Stimulated activated CD8-positive, alpha-beta memory T cell treated with anti-CD3 and anti-CD28 coated beads, Interleukin-7, amount 100 ng/mL, for 24 hours (primary cell): Measurements from ENCODE around the gene STRADB.
"Not testable (repeated sequence)": the region's sequence is repeated elsewhere in the genome, so short reads cannot be mapped to it uniquely, and the experiment has no call there.

Source experiments
- DNase-seq: peaks from one replicate; pipeline ENCODE4 v3.0.0-alpha.2; 2020; ENCODE audit warnings: low read depth

Gene STRADB, protein sequence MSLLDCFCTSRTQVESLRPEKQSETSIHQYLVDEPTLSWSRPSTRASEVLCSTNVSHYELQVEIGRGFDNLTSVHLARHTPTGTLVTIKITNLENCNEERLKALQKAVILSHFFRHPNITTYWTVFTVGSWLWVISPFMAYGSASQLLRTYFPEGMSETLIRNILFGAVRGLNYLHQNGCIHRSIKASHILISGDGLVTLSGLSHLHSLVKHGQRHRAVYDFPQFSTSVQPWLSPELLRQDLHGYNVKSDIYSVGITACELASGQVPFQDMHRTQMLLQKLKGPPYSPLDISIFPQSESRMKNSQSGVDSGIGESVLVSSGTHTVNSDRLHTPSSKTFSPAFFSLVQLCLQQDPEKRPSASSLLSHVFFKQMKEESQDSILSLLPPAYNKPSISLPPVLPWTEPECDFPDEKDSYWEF

DNA sequence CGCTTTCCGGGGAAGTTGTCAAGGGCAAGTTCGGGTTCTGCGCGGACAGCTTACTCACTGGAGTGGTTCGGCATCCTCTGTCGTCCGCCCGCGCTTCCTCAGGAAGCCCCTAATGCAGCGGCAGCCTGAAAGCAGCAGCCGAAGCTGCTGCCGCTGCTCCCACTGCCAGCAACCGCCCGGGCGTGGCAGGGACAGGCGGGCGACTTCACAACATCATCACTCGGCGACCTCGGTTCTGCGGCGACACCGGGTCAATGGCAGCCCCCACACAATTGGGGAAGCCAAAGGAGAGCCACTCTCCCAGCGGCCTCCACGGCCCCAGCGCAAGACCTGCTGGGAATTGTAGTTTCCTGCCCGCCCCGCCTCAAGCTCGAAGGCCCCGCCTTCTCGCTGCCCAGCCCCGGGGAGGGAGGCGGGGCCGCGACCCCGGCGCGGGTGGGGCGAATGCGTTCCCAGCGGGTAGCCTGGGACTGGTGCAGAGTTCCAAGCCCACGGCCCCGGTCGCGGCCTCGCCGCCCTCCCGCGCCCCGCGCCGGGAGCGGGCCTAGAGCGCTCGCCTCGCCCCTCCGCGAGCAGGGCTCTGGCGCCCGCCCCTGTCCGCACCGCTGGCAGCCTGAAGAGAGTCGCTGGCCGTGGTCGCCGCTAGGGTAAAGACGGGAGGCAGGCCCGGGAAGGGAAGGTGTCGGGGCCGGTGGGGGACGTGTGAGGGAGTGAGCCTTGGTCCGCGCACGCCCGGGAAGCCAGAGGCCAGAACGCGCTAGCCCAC lies at the start of gene STRADB, which contains the start of gene TRAK2:
Gene STRADB, plus strand, starts transcription at position 449 of the 766 bp plus-strand sequence. CDS start 3,101 bp downstream, outside the sequence.
Gene TRAK2, minus strand, starts transcription at position 167 of the 766 bp plus-strand sequence. CDS start 30,951 bp downstream, outside the sequence.
- DNase-seq, result peak; percentile 89

DNA sequence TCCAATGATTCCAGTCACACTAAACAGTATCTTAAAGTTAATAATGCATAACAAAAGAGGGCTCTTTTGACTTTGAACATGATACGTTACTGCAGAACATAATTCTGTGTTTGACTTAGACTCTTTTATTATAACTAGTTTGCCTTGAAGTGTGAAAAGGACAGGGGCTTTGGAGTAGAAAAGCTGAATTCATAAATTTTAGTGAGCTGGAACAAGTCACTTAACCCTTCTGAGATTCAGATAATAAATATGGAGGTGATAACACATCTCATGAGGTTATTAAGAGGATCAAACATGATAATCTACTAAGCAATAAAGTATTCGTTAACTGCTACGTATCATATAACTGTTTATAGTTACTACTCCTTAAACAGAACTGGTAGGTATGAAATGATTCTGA lies 49.7 kb upstream of the STRADB start:
- no peak for DNase-seq

DNA sequence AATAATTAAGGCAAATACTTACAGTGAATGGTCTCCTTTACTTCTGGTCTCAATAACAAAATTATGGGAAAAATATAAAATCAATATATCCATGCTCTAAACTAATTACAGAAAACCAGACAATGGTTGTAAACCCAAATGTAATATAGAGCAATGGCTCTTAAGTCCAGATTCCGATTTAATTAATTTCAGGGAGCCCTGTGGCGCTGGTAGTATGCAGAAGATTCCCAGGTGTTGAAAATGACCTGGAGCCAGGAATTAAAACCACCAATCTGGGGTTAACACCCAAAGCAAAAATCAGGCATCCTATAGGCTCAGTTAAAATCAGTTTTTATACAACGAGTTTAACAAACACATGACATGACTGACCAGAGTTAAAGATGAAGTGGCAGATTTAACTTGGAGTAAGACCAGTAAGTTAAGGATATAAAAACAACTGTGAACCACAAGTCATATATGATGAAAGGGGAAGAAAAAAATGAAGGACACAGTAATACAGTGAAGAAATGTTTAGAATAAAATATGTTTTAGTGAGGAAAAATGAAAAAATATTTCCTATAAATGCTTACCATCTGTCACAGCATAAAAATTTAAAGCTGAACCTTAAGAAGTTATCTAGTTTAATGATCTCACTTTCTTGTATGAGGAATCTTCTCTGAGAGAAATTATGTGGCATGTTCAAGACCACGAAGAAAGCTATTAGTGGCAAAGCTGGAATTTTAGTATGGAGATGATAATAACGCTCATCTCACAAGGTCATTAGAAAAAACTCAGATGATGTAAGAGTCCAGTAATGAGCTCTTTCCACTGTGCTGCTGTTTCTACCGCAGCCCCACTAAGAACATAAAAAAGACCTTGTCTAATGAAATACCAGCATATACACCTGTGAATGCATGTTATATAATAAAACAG lies 48.6 kb upstream of the STRADB start:
- DNase-seq, result no peak

DNA sequence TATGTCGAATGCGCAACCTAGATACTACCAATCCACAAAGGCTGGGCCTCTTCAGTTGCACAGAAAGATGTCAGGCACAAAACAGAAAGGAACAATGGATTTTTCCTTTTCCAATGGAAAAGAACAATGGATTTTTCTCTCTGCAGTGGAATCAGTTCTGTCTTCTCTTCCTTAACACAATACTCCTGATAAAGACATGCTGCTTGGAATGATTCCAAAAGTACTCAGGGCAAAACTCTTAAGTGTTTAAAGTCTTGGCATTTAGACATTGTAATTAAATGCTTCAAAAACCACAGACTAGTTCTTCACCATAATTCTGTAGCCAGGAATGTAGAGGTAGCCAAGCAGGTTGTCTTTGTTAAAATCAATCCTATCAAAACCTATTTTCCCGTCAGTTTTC lies 47.7 kb upstream of the STRADB start:
- DNase-seq, result no peak

DNA sequence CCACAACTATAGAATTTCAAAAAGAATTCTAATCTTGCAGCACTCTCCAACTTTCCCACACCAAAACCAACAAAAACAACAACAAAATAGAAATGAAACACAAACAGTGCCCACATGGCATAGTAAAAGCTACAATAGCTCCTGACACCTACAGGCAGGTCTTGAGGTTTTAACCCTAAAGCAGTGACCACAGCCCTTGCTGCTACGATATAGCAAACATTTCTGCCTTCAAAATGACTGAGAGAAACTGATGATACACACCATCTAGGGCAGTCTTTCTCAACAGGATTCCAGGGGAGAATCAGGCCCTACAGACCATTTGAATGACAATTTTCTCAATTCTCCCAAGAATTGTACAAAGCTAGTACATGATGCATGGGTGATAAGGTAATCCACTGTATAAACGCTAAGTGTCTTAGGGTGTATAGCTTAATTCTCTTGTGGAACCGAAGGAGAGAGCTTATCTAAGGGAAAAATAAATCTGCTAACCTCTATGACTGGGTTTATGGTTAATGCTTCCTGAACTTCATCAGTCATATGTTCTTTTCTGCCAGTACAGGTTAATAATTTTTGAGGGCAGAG lies 46.8 kb upstream of the STRADB start:
- no peak for DNase-seq

DNA sequence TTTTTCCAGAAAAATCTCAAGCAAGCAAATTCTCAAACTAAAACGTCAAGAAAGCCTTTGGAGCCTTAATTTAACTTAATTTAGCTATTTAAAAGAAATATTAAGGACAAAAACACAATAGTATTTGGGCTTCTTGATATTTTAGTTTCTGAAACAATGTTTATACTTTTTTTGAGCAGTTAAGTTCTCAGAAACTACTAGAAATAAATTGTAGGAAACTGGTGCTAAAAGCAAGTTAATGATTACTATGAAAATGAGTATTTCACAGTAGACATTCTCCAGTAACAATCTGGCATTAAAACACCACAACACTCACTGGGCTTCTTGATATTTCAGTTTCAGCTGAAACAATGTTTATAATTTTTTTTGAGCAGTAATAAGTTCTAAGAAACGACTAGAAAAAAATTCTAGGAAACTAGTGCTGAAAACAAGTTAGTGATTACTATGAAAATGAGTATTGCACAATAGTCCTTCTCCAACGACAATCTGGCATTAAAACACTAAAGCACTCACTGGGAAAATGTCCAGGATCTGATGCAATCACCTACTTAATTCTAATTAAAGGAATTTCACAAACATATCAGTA lies 45.4 kb upstream of the STRADB start:
- DNase-seq, result no peak

DNA sequence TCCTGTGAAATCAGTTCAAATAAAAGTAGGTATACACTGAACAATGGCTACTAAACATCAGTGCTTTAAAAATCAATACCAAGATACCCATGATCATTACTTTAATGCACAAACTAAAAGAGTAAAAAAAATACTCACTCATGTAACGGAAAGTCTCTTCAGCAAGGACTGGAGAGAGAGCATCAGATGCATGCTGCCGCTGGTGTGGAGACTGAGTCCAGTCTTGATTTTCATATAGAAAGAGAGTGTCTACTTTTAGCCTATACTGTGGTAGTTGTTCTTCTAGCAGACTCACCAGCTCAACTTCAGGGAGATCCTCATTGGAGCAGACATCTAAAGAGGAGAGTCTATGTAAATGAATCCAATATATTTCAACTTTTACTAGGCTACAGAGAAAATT lies 44.3 kb upstream of the STRADB start:
- DNase-seq, result no peak

DNA sequence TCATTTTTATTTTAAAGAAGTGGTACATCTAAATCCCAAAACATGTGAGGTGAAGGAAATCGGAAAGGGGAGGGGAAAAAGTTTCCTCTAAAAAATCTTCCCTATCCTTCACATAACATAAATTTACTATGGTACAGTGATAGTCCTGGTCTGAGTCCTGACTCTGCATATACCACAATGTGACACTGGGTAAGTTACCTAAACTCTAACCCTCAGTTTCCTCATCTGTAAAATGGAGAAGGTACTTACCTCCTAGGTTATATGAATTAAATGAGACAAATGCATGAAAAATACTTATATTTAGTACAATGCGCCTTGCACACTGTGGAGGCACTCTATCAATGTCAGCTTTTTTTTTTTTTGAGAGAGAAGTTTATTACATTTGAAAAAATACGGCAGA lies 42.6 kb upstream of the STRADB start:
- DNase-seq, result no peak

DNA sequence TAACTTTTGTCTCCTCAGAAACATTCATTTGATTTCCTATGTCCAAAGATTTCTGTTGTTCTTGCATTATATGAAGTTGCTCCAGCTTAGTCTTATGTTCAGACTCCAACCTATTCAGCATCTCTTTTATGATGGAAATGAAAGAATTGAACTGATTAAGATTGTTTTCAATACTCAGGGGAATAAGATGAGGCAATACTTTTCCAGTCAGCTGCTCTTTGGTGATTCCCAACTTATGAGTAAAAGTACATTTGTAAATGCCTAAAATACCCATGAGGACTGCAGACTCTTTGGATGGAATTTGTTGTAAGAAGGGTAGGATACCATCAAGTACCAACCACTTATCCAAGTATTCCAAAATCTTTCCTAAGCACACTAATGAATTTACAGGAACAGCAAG lies 40.1 kb upstream of the STRADB start:
- DNase-seq, result no peak

DNA sequence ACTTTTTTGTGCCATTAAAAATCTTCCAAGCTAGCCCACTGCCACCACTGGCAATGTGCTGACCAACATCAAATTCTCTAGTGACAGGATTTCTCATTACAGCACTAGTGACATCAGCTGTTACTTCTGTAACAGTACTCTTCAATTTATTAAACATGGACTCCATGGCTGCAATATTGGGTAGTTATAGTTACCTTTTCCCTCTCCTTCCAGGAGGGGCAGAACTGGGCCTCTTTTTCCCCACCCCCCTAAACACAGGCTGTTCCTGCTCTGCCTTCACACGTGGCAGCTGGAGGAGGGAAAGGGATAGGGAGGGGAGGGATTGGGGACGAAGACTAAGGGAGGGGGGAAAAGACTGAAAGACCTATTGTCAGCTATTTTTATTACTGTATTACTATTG lies 38.4 kb upstream of the STRADB start:
- no peak for DNase-seq

DNA sequence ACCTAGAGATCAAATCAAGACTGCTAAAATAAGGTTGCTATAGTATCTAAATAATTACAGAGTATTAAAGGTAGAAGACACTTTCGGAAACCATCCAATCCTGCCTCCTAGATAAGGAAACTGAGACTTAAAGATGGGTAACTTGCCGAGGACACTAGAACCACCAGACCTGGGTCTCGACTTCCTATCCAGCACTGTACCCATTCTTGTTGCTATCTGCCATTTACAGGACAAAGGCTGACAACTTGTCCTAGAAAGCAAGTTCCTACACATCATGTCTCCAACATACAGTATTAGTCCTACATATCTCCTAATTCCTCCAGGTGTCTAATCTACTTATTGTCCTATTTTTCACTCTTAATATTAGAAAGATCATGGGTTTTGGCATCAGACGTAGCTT lies 38.0 kb upstream of the STRADB start:
- no peak for DNase-seq

DNA sequence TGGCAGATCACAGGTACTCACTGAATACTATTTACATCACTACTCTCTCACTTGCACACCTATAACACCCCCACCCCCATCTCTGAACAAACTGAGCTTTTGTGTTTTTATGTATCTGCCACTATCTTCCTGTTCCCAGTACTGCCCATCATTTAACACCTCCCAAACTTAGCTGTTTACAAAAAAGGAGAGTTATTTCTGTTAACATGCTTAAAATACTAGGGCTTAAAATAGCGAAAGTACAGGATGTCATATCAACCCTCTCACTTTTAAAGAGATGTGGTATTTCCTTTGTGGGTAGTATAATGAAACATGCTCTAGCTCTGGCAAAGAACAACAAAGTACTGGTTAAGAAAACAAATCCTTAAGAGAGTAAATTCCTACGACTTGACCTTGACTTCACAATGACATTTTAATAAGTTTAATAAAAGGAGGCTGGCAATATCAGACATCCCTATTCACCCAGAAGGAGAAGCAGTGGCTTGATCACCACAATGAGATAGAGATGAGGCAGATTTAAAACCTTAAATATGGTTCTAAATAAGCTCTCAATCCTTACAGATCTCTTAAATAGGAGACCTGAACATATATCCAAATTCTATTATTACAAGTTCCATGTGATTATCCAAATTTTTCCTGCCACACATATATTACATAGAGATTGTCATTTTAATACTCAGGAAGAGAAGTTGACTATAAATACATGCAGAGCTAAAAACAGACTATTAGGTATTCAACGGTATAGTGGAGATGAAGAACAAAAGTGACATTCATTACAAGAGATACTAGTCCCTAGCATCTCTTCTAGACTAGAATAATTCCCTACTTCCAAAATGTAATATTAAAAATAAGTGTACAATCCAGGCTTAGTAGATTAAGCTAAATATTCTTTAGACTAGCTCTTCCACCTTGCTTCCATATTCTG lies 37.2 kb upstream of the STRADB start:
- DNase-seq, result no peak

DNA sequence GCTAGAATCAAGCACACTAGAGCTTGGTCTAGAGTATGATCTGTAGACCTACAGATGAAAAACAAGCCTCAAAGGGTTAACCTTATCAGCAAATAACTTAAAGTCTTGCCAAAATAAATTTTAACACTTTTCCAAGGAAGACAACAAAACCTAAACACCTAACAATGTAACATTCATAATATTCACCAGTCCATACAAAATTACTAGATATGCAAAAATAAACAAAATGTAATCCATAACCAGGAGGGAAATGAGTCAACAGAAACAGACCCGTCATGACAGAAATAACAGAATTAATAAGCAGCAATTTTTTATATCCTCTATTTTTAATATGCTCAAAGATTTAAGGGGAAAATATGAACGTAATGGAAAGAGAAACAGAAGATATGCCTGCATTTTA lies 36.4 kb upstream of the STRADB start:
- no peak for DNase-seq

DNA sequence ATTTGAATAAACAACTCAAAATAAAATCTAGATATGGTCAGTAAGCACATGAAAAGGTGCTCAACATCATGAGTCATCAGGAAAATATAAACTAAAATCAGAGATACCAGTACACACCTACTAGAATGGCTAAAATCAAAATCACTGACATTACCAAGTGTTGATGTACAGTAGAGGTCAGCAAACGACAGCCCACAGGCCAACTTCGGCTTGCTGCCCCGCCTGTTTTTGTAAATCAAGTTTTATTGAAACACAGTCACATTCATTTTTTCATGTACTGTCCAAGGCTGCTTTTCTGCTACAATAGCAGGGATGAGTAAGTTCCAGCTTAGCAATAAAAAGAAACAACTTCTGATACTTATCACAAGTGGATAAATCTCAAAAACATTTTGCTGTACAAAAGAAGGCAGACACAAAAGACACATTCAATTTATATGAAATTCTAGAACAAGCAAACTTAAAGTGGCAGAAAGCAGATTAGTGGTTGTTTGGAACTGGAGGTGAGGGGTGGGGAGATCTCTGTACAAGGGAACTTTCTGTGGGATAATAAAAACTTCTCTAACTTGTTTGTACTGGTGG lies 32.4 kb upstream of the STRADB start:
- no peak for DNase-seq

DNA sequence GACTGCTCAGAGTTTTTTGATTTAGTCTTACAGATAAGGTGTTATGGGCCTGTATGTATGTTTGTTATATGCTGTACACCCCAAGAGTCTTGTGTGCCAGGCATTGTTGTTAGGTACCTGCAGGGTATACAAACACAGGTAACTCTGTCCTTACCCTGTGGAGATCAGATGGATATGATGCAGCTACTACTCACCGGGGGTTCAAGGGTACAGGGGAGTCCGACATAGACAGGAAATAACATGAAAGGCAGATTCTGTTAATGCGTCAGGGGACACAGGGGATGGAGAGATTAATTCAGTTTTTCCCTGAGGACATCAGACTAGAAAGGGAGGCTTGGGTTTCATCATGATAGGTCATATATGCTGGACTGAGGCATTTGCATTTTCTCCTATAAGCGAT lies 31.6 kb upstream of the STRADB start:
- DNase-seq, result no peak

DNA sequence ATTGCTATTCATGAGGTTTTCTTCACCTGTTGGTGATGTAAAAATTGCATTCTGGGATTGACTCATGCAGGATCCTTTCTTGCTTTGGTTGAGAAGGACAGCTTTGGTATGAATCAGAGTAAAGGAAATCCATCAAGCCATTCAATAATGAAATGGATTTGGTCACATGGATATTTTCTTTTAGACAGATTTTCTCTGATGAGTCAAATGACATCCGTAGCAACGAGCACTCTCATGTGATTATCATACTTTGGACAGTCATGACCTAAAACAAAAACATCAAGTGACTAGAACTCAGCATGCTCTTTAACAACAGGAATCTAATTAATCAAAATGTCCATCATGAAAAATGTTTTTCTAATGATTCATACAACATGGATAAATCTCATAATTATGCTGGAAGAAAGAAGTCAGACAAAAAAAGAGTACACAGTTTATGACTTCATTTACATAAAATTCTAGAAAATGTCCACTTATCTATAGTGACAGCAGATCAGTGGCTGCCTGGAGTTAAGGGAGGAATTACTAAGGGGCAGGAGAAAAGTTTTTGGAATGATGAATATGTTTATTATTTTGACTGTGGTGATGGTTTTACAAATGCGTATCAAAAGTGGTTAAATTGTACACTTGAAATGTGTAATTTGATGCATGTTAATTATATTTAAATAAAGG lies 31.0 kb upstream of the STRADB start:
- DNase-seq, result no peak

DNA sequence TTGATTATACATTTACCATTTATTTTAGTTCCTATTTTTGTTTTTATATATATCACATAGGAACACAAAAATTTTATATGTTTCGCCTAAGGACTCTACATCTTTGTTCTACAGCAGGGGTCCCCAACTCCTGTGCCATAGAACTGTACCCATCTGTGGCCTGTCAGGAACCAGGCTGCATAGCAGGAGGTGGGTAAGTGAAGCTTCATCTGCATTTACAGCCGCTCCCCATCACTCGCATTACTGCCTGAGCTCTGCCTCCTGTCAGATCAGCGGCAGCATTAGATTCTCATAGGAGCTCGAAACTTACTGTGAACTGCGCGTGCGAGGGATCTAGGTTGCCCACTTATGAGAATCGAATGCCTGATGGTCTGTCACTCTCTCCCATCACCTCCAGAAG lies 25.6 kb upstream of the STRADB start:
- DNase-seq, result no peak

DNA sequence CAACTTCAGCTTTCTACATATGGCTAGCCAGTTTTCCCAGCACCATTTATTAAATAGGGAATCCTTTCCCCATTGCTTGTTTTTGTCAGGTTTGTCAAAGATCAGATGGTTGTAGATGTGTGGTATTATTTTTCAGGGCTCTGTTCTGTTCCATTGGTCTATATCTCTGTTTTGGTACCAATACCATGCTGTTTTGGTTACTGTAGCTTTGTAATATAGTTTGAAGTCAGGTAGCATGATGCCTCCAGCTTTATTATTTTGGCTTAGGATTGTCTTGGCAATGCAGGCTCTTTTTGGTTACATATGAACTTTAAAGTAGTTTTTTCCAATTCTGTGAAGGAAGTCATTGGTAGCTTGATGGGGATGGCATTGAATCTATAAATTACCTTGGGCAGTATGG lies 23.2 kb upstream of the STRADB start:
- DNase-seq, result not testable (repeated sequence)

DNA sequence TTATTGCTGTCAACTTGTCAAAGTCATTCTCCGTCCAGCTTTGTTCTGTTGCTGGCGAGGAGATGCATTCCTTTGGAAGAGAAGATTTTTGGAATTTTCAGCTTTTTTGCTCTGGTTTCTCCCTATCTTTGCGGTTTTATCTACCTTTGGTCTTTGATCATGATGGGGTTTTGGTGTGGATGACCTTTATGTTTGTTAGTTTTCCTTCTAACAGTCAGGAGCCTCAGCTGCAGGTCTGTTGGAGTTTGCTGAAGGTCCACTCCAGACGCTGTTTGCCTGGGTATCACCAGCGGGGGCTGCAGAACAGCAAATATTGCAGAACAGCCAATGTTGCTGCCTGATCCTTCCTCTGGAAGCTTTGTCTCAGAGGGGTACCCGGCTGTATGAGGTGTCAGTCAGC lies 21.7 kb upstream of the STRADB start:
- DNase-seq, result not testable (repeated sequence)
